Breast epithelium (tissue), 3 donors: ENCODE measurements around the gene GCC2.

ENCODE experiments used
- POLR2A ChIP-seq: fragments of 450-650 bp; IDR thresholded peaks from one replicate; pipeline ENCODE4 v1.6.1; 2016; ENCODE audit warnings: antibody characterized with exemption, mild to moderate bottlenecking, moderate library complexity
- POLR2AphosphoS5 ChIP-seq, 3 donors: sonication (generic); formaldehyde crosslinking; IDR thresholded peaks; one replicate each; pipeline ENCODE4 v1.6.1; 2017; ENCODE audit warnings: antibody characterized with exemption in 3 of 3
- TF ChIP-seq, protein P1 (sequence below), 3 donors: fragments of 450-650 bp; IDR thresholded peaks; one replicate each; pipeline ENCODE4 v1.5.1; 2016 to 2017; ENCODE audit warnings: antibody characterized with exemption in 3 of 3, mild to moderate bottlenecking in 3 of 3, moderate library complexity in 3 of 3

- TF ChIP-seq POLR2AphosphoS5 (IDR thresholded peaks at IDR 0.05) (no peak), POLR2A (no peak)
- TF ChIP-seq, protein P1, sequence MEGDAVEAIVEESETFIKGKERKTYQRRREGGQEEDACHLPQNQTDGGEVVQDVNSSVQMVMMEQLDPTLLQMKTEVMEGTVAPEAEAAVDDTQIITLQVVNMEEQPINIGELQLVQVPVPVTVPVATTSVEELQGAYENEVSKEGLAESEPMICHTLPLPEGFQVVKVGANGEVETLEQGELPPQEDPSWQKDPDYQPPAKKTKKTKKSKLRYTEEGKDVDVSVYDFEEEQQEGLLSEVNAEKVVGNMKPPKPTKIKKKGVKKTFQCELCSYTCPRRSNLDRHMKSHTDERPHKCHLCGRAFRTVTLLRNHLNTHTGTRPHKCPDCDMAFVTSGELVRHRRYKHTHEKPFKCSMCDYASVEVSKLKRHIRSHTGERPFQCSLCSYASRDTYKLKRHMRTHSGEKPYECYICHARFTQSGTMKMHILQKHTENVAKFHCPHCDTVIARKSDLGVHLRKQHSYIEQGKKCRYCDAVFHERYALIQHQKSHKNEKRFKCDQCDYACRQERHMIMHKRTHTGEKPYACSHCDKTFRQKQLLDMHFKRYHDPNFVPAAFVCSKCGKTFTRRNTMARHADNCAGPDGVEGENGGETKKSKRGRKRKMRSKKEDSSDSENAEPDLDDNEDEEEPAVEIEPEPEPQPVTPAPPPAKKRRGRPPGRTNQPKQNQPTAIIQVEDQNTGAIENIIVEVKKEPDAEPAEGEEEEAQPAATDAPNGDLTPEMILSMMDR (IDR thresholded peaks at IDR 0.05): no peak
These were observed 10.4 kb downstream of the GCC2 start for GRCh38 chr2:108459441-108459840.
